H9 (cell line): Measurements from ENCODE around the gene CDK8. TPM values are rescaled to one million over a fixed set of nuclear protein-coding genes. Genes with fewer than 3 reads are reported as not detected.

Experiments
- DNase-seq: peaks from one replicate; pipeline ENCODE4 v3.0.0-alpha.2; 2017
- H2AFZ ChIP-seq: one replicate; pipeline ENCODE4 v1.6.1; 2013; ENCODE audit warnings: mild to moderate bottlenecking, low read length, control low read depth, moderate library complexity
- H2AK5ac ChIP-seq: 2 replicates; pipeline ENCODE4 v1.6.1; 2013; ENCODE audit warnings: low read length, control low read depth, mixed read lengths; ENCODE audit not compliant: insufficient read length
- H2BK120ac ChIP-seq: one replicate; pipeline ENCODE4 v1.6.1; 2013; ENCODE audit warnings: low read depth, mild to moderate bottlenecking, low read length, control low read depth, inconsistent platforms; ENCODE audit not compliant: poor library complexity, severe bottlenecking
- H2BK12ac ChIP-seq: 2 replicates; pipeline ENCODE4 v1.6.1; 2013; ENCODE audit warnings: low read length, control low read depth, mixed read lengths, low read depth; ENCODE audit not compliant: insufficient read length
- H2BK15ac ChIP-seq: 2 replicates; pipeline ENCODE4 v1.6.1; 2013; ENCODE audit warnings: low read depth, low read length, control low read depth
- H2BK20ac ChIP-seq: one replicate; pipeline ENCODE4 v1.6.1; 2013; ENCODE audit warnings: low read depth, mild to moderate bottlenecking, low read length, control low read depth, inconsistent platforms; ENCODE audit not compliant: poor library complexity, severe bottlenecking
- H2BK5ac ChIP-seq: 2 replicates; pipeline ENCODE4 v1.6.1; 2013; ENCODE audit warnings: low read length, control low read depth, mixed read lengths; ENCODE audit not compliant: insufficient read length
- H3K14ac ChIP-seq: 2 replicates; pipeline ENCODE4 v1.6.1; 2013; ENCODE audit warnings: low read length, control low read depth; ENCODE audit not compliant: insufficient read depth
- H3K18ac ChIP-seq: 2 replicates; pipeline ENCODE4 v1.6.1; 2013; ENCODE audit warnings: low read depth, mild to moderate bottlenecking, mixed read lengths, low read length, control low read depth; ENCODE audit not compliant: insufficient read length
- H3K23ac ChIP-seq: 2 replicates; pipeline ENCODE4 v1.6.1; 2013; ENCODE audit warnings: low read length, control low read depth, mixed read lengths, low read depth; ENCODE audit not compliant: insufficient read length
- H3K23me2 ChIP-seq: 2 replicates; pipeline ENCODE4 v1.6.1; 2013; ENCODE audit warnings: low read depth, mild to moderate bottlenecking, mixed read lengths, low read length, control low read depth; ENCODE audit not compliant: insufficient read length, poor library complexity, severe bottlenecking
- H3K27ac ChIP-seq: 2 replicates; pipeline ENCODE4 v1.5.1; 2013; ENCODE audit warnings: low read length, control low read depth, mixed read lengths, low read depth; ENCODE audit not compliant: insufficient read length
- H3K27me3 ChIP-seq: 2 replicates; pipeline ENCODE4 v1.6.1; 2013; ENCODE audit warnings: low read length, control low read depth, inconsistent platforms; ENCODE audit not compliant: insufficient read depth
- H3K4ac ChIP-seq: 2 replicates; pipeline ENCODE4 v1.6.1; 2013; ENCODE audit warnings: low read depth, mild to moderate bottlenecking, control low read depth, inconsistent platforms, low read length, moderate library complexity
- H3K4me1 ChIP-seq: 2 replicates; pipeline ENCODE4 v1.6.1; 2013; ENCODE audit warnings: low read length, control low read depth, inconsistent platforms; ENCODE audit not compliant: insufficient read depth
- H3K4me2 ChIP-seq: 2 replicates; pipeline ENCODE4 v1.6.1; 2013; ENCODE audit warnings: low read length, control low read depth, mixed read lengths; ENCODE audit not compliant: insufficient read length, insufficient read depth
- H3K56ac ChIP-seq: 2 replicates; pipeline ENCODE4 v1.6.1; 2013; ENCODE audit warnings: low read depth, mild to moderate bottlenecking, mixed read lengths, low read length, control low read depth; ENCODE audit not compliant: insufficient read length
- H3K79me1 ChIP-seq: 2 replicates; pipeline ENCODE4 v1.6.1; 2013; ENCODE audit warnings: low read depth, mild to moderate bottlenecking, moderate library complexity, low read length, control low read depth, inconsistent platforms; ENCODE audit not compliant: insufficient read depth, poor library complexity, severe bottlenecking
- H3K79me2 ChIP-seq: 2 replicates; pipeline ENCODE4 v1.6.1; 2013; ENCODE audit warnings: low read length, control low read depth, inconsistent platforms; ENCODE audit not compliant: insufficient read depth
- H3K9ac ChIP-seq: 2 replicates; pipeline ENCODE4 v1.6.1; 2013; ENCODE audit warnings: low read length, control low read depth, mixed read lengths; ENCODE audit not compliant: insufficient read length; ENCODE audit errors: extremely low read depth
- H3K9me3 ChIP-seq: one replicate; pipeline ENCODE4 v1.6.1; 2013; ENCODE audit warnings: low read depth, low read length, inconsistent platforms; ENCODE audit not compliant: control insufficient read depth
- H3T11ph ChIP-seq: one replicate; pipeline ENCODE4 v1.6.1; 2013; ENCODE audit warnings: mild to moderate bottlenecking, low read length, control low read depth, inconsistent platforms
- H4K20me1 ChIP-seq: one replicate; pipeline ENCODE4 v1.6.1; 2013; ENCODE audit not compliant: control insufficient read depth, insufficient read length, insufficient read depth
- H4K5ac ChIP-seq: 2 replicates; pipeline ENCODE4 v1.6.1; 2013; ENCODE audit warnings: low read depth, mild to moderate bottlenecking, mixed read lengths, low read length, control low read depth; ENCODE audit not compliant: insufficient read length
- H4K8ac ChIP-seq: replicated peaks from 2 replicates; pipeline ENCODE4 v1.6.1; 2013; ENCODE audit warnings: low read length, control low read depth, mixed read lengths, low read depth; ENCODE audit not compliant: insufficient read length
- H4K91ac ChIP-seq: 2 replicates; pipeline ENCODE4 v1.6.1; 2013; ENCODE audit warnings: low read depth, mild to moderate bottlenecking, moderate library complexity, mixed read lengths, low read length, control low read depth; ENCODE audit not compliant: insufficient read length
- H3K27ac Mint-ChIP-seq, 3 experiments: 2 replicates in 2 of 3; 3 replicates in 1 of 3; pipeline ENCODE4 v1.8.0; 2020 to 2021; ENCODE audit warnings: mixed read lengths in 3 of 3, mild to moderate bottlenecking in 1 of 3, moderate library complexity in 1 of 3
- H3K27me3 Mint-ChIP-seq: 2 replicates; pipeline ENCODE4 v1.8.0; 2021; ENCODE audit warnings: low read depth, mild to moderate bottlenecking, moderate library complexity, mixed read lengths
- H3K36me3 Mint-ChIP-seq, 3 experiments: 2 replicates in 2 of 3; 3 replicates in 1 of 3; pipeline ENCODE4 v1.8.0; 2020 to 2021; ENCODE audit warnings: low read depth in 3 of 3, mixed read lengths in 3 of 3; ENCODE audit not compliant: insufficient read depth in 1 of 3
- H3K4me1 Mint-ChIP-seq, 2 experiments: 2 replicates each; pipeline ENCODE4 v1.8.0; 2020; ENCODE audit warnings: mixed read lengths in 2 of 2
- H3K4me3 Mint-ChIP-seq, 2 experiments: 2 replicates in 1 of 2; 3 replicates in 1 of 2; pipeline ENCODE4 v1.8.0; 2020 to 2021; ENCODE audit warnings: mild to moderate bottlenecking in 2 of 2, mixed read lengths in 2 of 2, moderate library complexity in 1 of 2
- H3K9me3 Mint-ChIP-seq, 2 experiments: 2 replicates in 1 of 2; 3 replicates in 1 of 2; pipeline ENCODE4 v1.8.0; 2020; ENCODE audit warnings: mild to moderate bottlenecking in 2 of 2, mixed read lengths in 2 of 2, moderate library complexity in 1 of 2
- CTCF ChIP-seq: fragments of 200-600 bp; sonication (generic); conservative IDR thresholded peaks from 3 replicates; pipeline ENCODE4 v1.8.0; 2021; ENCODE audit warnings: antibody characterized with exemption, mild to moderate bottlenecking
- WGBS: extraction: QIAGEN DNeasy Blood & Tissue Kit; methylation state at CpG from one replicate; pipeline ENCODE4 v1.1.7; 2013; ENCODE audit warnings: missing lambda C conversion rate, low lambda C conversion rate, mixed read lengths; ENCODE audit not compliant: insufficient read length; ENCODE audit errors: extremely low coverage; 5-methylcytosine and 5-hydroxymethylcytosine counted together
- total RNA-seq: library from RNA; stranded (reverse); gene quantifications from 2 replicates; pipeline ENCODE4 v1.2.1, GENCODE V29; 2021

The CDK8 gene
- total RNA-seq, 1 experiment from 2014 or later: 18.1 TPM

- Histone ChIP-seq H3K18ac (no peak overlapping the region), H3K27ac (no peak overlapping the region), H2BK20ac (no peak overlapping the region), H3K23me2 (no peaks in the 10 kb centered on the region), H3K9me3 (no peaks in the 10 kb centered on the region), H2BK15ac (no peak overlapping the region), H3K79me1 (no peaks in the 10 kb centered on the region), H4K5ac (no peak overlapping the region), H2BK120ac (no peak overlapping the region), H4K20me1 (no peaks in the 10 kb centered on the region), H2AFZ (no peak overlapping the region), H3K9ac (no peak overlapping the region), H2BK5ac (no peak overlapping the region), H3T11ph (no peak overlapping the region), H3K23ac (no peak overlapping the region), H3K27me3 (no peaks in the 10 kb centered on the region; the same call in 1 of the 2 replicates), H3K79me2 (no peaks in the 10 kb centered on the region), H3K4me1 (no peaks in the 10 kb centered on the region), H3K4me2 (no peak overlapping the region), H4K8ac (no peak overlapping the region), H4K91ac (no peak overlapping the region), H3K14ac (no peak overlapping the region), H2AK5ac (no peak overlapping the region), H3K56ac (no peak overlapping the region), H2BK12ac (no peak overlapping the region), H3K4ac (no peak overlapping the region)
- WGBS: no CpG with 5 or more reads among the region's 13 CpGs
- no peaks in the 10 kb centered on the region for H3K36me3 Mint-ChIP-seq
- no peak for TF ChIP-seq CTCF
- H3K27me3 Mint-ChIP-seq: peaks cover 4% of the 10 kb centered on the region; the same call in 1 of the 2 replicates
- no peak overlapping the region for H3K27ac Mint-ChIP-seq
- H3K9me3 Mint-ChIP-seq: no peaks in the 10 kb centered on the region
- DNase-seq: no peak
- H3K4me1 Mint-ChIP-seq: no peaks in the 10 kb centered on the region
- H3K4me3 Mint-ChIP-seq: no peak overlapping the region
Observed at GRCh38 chr13:26229080-26229615, 24.8 kb upstream of the CDK8 start.
